Measurements from ENCODE around the gene ELMOD3.

DNA sequence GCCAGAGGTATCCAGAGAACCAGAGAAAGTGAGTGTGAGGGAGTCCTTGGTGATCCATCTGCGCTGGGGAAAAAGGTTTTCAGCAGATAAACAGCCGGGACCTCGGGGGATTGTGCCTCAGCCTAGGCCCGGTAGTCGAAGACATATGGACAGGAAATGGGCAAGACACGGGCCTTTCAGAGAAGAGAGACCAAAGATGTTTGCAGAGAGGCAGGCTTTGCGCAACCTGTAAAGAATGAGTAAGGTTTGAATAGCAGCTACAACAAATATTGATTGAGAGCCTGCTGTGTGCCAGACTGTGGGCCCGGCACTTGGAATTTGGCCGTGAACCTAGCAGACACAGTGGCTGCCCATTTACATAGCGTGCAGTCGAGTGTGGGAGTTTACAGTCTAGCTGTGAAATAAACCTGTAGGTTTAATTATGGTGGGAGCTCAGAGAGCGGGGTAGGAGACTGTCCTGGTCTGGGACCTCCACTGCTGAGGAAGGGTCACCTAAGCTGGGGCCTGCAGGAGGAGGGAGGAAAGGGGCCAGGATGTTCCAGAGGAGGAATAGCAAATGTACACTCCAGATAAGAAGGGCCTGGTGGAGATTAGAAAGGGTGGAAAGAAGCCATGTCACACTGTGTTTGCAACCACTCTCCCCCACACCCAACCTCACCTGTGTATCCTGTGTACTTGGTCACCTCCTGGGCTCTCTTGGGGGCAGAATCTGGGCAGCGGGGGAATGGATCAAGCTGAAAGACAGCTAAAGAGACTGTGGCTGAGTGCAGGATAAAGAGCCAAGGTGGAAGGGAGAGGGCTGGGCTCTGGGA lies 66.9 kb downstream of the ELMOD3 start:
- TF ChIP-seq EZH2 (IDR thresholded peaks at IDR 0.05; ENCODE audit: insufficient read depth, poor library complexity, severe bottlenecking) (no peak), EZH2phosphoT487 (IDR thresholded peaks at IDR 0.05; ENCODE audit: insufficient read depth, low read depth) (no peak)

Measured in GM23248 (cell line).